K562 (cell line): ENCODE measurements around the gene SCN8A. TPM values are rescaled to one million over a fixed set of nuclear protein-coding genes. Genes with fewer than 3 reads are reported as not detected.

Source experiments
- ATAC-seq: fragments of 200-7000 bp; cut with Tn5 transposase; 3 replicates; pipeline ENCODE4 v1.9.1; 2020; ENCODE audit warnings: moderate library complexity
- BruUV-seq: library from RNA; stranded (reverse); fragments of 400-500 nt; replicated peaks from 2 replicates; lab custom pipeline; 2021; lab: Mats Ljungman, UMichigan
- CTCF ChIA-PET: fragments of 300-600 bp; formaldehyde crosslinking; extraction: SDS; loops from one replicate; lab custom pipeline; 2021; ENCODE audit warnings: low intra/inter-chr PET ratio; lab: Yijun Ruan, JAX
- POLR2A ChIA-PET: fragments of 300-600, 350-650 bp; sonication (Branson Sonifier 250); formaldehyde crosslinking; extraction: SDS; loops from one replicate; lab custom pipeline; 2021; ENCODE audit warnings: antibody characterized with exemption, inconsistent platforms; lab: Yijun Ruan, JAX
- DNase-seq, 4 experiments: peaks; one replicate each; pipeline versions ENCODE4 v3.0.0 to v3.0.0-alpha.2; 2011 to 2018; ENCODE audit warnings: low spot score in 3 of 4, mixed read lengths in 3 of 4; ENCODE audit errors: extremely low read depth in 1 of 4
- FAIRE-seq: peaks from 2 replicates; lab custom pipeline; 2011; peaks lifted over from hg19 to GRCh38; lab: Jason Lieb, UNC
- H2AFZ ChIP-seq: 2 replicates; pipeline ENCODE4 v1.6.0; 2011; ENCODE audit warnings: low read depth, low read length, control low read depth, inconsistent platforms
- H3K27ac ChIP-seq: fragments of 200-600 bp; 3 replicates; pipeline ENCODE4 v1.8.0; 2011; ENCODE audit warnings: low read depth, mild to moderate bottlenecking, control low read depth, inconsistent platforms, low read length, moderate library complexity, mixed read lengths; ENCODE audit errors: extremely low read depth
- H3K27me3 ChIP-seq, 2 experiments: fragments of 300-600 bp in 1 of 2; 2 replicates in 1 of 2; 3 replicates in 1 of 2; pipeline versions ENCODE4 v1.6.0 to v1.8.0; 2011; ENCODE audit warnings: inconsistent platforms in 2 of 2, low read length in 2 of 2, mild to moderate bottlenecking in 1 of 2, mixed read lengths in 1 of 2, moderate library complexity in 1 of 2; ENCODE audit not compliant: control insufficient read depth in 2 of 2, insufficient read depth in 2 of 2
- H3K36me3 ChIP-seq: fragments of 300-600 bp; 3 replicates; pipeline ENCODE4 v1.8.0; 2011; ENCODE audit warnings: mild to moderate bottlenecking, low read length, inconsistent platforms; ENCODE audit not compliant: control insufficient read depth, insufficient read depth
- H3K4me1 ChIP-seq, 2 experiments: fragments of 200-600 bp in 1 of 2; replicated peaks in 1 of 2; 2 replicates in 1 of 2; 3 replicates in 1 of 2; pipeline versions ENCODE4 v1.5.1 to v1.8.0; 2011; ENCODE audit warnings: inconsistent platforms in 2 of 2, low read length in 2 of 2, mild to moderate bottlenecking in 1 of 2, mixed read lengths in 1 of 2, moderate library complexity in 1 of 2; ENCODE audit not compliant: control insufficient read depth in 2 of 2, insufficient read depth in 2 of 2
- H3K4me2 ChIP-seq: 2 replicates; pipeline ENCODE4 v1.6.1; 2011; ENCODE audit warnings: low read length, control low read depth, inconsistent platforms, mixed read lengths; ENCODE audit not compliant: insufficient read depth
- H3K4me3 ChIP-seq: fragments of 200-600 bp; sonication (generic), shearing (Covaris generic); 2 replicates; pipeline ENCODE4 v1.5.1; 2016; ENCODE audit warnings: control low read depth, inconsistent platforms
- H3K79me2 ChIP-seq: fragments of 200-600 bp; 3 replicates; pipeline ENCODE4 v1.8.0; 2011; ENCODE audit warnings: low read length, inconsistent platforms; ENCODE audit not compliant: control insufficient read depth, insufficient read depth
- H3K9ac ChIP-seq, 2 experiments: 2 replicates each; pipeline versions ENCODE4 v1.6.0 to v1.6.1; 2011; ENCODE audit warnings: low read depth in 2 of 2, low read length in 2 of 2, control low read depth in 1 of 2, inconsistent platforms in 1 of 2, mild to moderate bottlenecking in 1 of 2, mixed read lengths in 1 of 2; ENCODE audit not compliant: insufficient read depth in 1 of 2
- H3K9me1 ChIP-seq: one replicate; pipeline ENCODE4 v1.6.0; 2011; ENCODE audit warnings: inconsistent platforms, mild to moderate bottlenecking, low read length, moderate library complexity; ENCODE audit not compliant: control insufficient read depth, insufficient read depth
- H3K9me3 ChIP-seq: replicated peaks from 2 replicates; pipeline ENCODE4 v1.5.1; 2011; ENCODE audit warnings: low read depth, low read length, inconsistent platforms; ENCODE audit not compliant: control insufficient read depth, insufficient read depth
- H4K20me1 ChIP-seq: replicated peaks from 2 replicates; pipeline ENCODE4 v1.6.1; 2011; ENCODE audit warnings: low read length, inconsistent platforms, mixed read lengths; ENCODE audit not compliant: control insufficient read depth, insufficient read depth
- ARID1B ChIP-seq: fragments of 450-650 bp; IDR thresholded peaks from 2 replicates; pipeline ENCODE4 v1.6.1; 2016; ENCODE audit warnings: antibody characterized with exemption, mild to moderate bottlenecking, inconsistent platforms
- BCLAF1 ChIP-seq, 2 experiments: fragments of 450-650 bp in 1 of 2; IDR thresholded peaks; 2 replicates each; pipeline ENCODE4 v1.6.1; 2011 to 2017; ENCODE audit warnings: low read depth in 2 of 2, antibody characterized with exemption in 1 of 2, borderline replicate concordance in 1 of 2, low read length in 1 of 2, mild to moderate bottlenecking in 1 of 2, mixed read lengths in 1 of 2; ENCODE audit not compliant: control insufficient read depth in 1 of 2
- CBX5 ChIP-seq: IDR thresholded peaks from 2 replicates; pipeline ENCODE4 v1.6.1; 2014; ENCODE audit warnings: low read depth, borderline replicate concordance
- CTBP1 ChIP-seq: fragments of 450-650 bp; IDR thresholded peaks from 2 replicates; pipeline ENCODE4 v1.6.1; 2016; ENCODE audit warnings: borderline replicate concordance
- FOXK2 ChIP-seq, 2 experiments: fragments of 450-650 bp; IDR thresholded peaks in 1 of 2; conservative IDR thresholded peaks in 1 of 2; 2 replicates each; pipeline ENCODE4 v1.6.1; 2016; ENCODE audit warnings: low read depth in 2 of 2, mild to moderate bottlenecking in 1 of 2
- GABPB1 ChIP-seq: sonication (generic); formaldehyde crosslinking; IDR thresholded peaks from 2 replicates; pipeline ENCODE4 v1.8.0; 2022; ENCODE audit warnings: mild to moderate bottlenecking, missing genetic modification reagents
- IRF2 ChIP-seq: sonication (generic); formaldehyde crosslinking; IDR thresholded peaks from 2 replicates; pipeline ENCODE4 v1.8.1; 2022; ENCODE audit warnings: mild to moderate bottlenecking, missing genetic modification reagents
- KAT2B ChIP-seq: IDR thresholded peaks from one replicate; pipeline ENCODE4 v1.6.1; 2012; ENCODE audit warnings: low read depth, mild to moderate bottlenecking, control low read depth, inconsistent platforms, low read length, moderate library complexity
- RBM22 ChIP-seq: fragments of 200-400 bp; formaldehyde crosslinking; IDR thresholded peaks from 2 replicates; pipeline ENCODE4 v1.6.1; 2018; ENCODE audit warnings: low read length, low read depth; ENCODE audit not compliant: poor library complexity, severe bottlenecking
- SIN3B ChIP-seq: fragments of 450-650 bp; IDR thresholded peaks from 2 replicates; pipeline ENCODE4 v1.6.1; 2017; ENCODE audit warnings: low read depth, mild to moderate bottlenecking, moderate library complexity
- ZNF395 ChIP-seq: fragments of 200-800 bp; sonication (Bioruptor generic); IDR thresholded peaks from 2 replicates; pipeline ENCODE4 v1.6.1; 2017; ENCODE audit warnings: missing genetic modification characterization, missing compliant biosample characterization
- ZNF668 ChIP-seq: fragments of 250-450 bp; sonication (Bioruptor Pico); IDR thresholded peaks from 2 replicates; pipeline ENCODE4 v1.8.0; 2022; ENCODE audit warnings: mild to moderate bottlenecking, inconsistent platforms
- WGBS: fragments of 100-300 bp; shearing (Covaris generic); methylation state at CpG from one replicate; pipeline ENCODE4 v1.1.6; 2016; ENCODE audit warnings: low coverage, mixed read lengths; ENCODE audit not compliant: insufficient coverage; ENCODE audit errors: missing lambda C conversion rate; 5-methylcytosine and 5-hydroxymethylcytosine counted together
- in situ Hi-C: fragments of 300-500 bp; cut with MboI; formaldehyde crosslinking; loops from 4 replicates; pipeline ENCODE4 v1.15.0; 2018; ENCODE audit warnings: inconsistent platforms, mixed read lengths
- intact Hi-C: fragments of 100-400 bp; cut with micrococcal nuclease; formaldehyde crosslinking; loops from 2 replicates; pipeline ENCODE4 v1.14.2; 2022
- polyA plus RNA-seq, 8 experiments: library from polyadenylated mRNA; depleted of rRNA in 4 of 8; stranded (reverse) in 5 of 8; unstranded in 3 of 8; fragments of >200 nt; fragmentation: Nextera tagmentation in 2 of 8; fragmentation: Illumina TruSeq in 1 of 8; extraction: Ambion mirVana in 2 of 8; extraction: Trizol in 1 of 8; gene quantifications; 2 replicates each; pipeline versions ENCODE4 v1.2.1 to v1.2.3, GENCODE V29; 2011 to 2014; ENCODE audit warnings: inconsistent platforms in 1 of 8, missing spikeins in 1 of 8
- total RNA-seq, 7 experiments: library from RNA; depleted of rRNA in 6 of 7; stranded (reverse); fragments of >200 nt in 6 of 7; fragmentation: Illumina TruSeq in 2 of 7; extraction: Trizol in 2 of 7; gene quantifications; 2 replicates each; pipeline versions ENCODE4 v1.2.1 to v1.2.3, GENCODE V29; 2011 to 2021; ENCODE audit warnings: low replicate concordance in 1 of 7

Gene SCN8A
- total and polyA plus RNA-seq, 9 of the 15 experiments (the other 6 are each of a cell fraction or from before 2014, with no cell fraction given): 0.03 to 0.29 (median 0.15) TPM; not detected in 1

GRCh38 chr12:51832354-51833107, 241.5 kb downstream of the SCN8A start (continued):
- TF ChIP-seq BCLAF1 (IDR thresholded peaks at IDR 0.05; ENCODE audit: borderline replicate concordance in 1 of 2, control insufficient read depth in 1 of 2, low read depth in 2 of 2, low read length in 1 of 2): no peak
- no peak for TF ChIP-seq KAT2B
- TF ChIP-seq SIN3B: no peak
- TF ChIP-seq RBM22: no peak
- TF ChIP-seq, all 486 proteins: peak for 0

GRCh38 chr12:51833448-51834227, 242.6 kb downstream of the SCN8A start:
- H3K9me3 ChIP-seq: no peaks in the 10 kb centered on the region
- no peak overlapping the region for H3K4me2 ChIP-seq
- no peak overlapping the region for H3K27ac ChIP-seq
- WGBS: 2% methylated on average over 12 of the region's 12 CpGs
- H2AFZ ChIP-seq: no peak overlapping the region
- no peak for ATAC-seq
- no peaks in the 10 kb centered on the region for H3K9me1 ChIP-seq
- no peaks in the 10 kb centered on the region for H3K79me2 ChIP-seq
- CTCF ChIA-PET: no interaction called here
- TF ChIP-seq ARID1B (no peak), CTBP1 (no peak), FOXK2 (conservative IDR thresholded peaks at IDR 0.05 in 1 of 2, IDR thresholded peaks at IDR 0.05 in 1 of 2; ENCODE audit: low read depth in 2 of 2) (no peak), GABPB1 (CRISPR knock-in tag) (no peak), ZNF395 (CRISPR knock-in tag) (no peak), CBX5 (no peak), IRF2 (CRISPR knock-in tag) (no peak), ZNF668 (no peak)
- no peak for DNase-seq
- H4K20me1 ChIP-seq: peaks cover 10% of the 10 kb centered on the region
- intact Hi-C loops: no loop called here
- H3K36me3 ChIP-seq: no peaks in the 10 kb centered on the region
- POLR2A ChIA-PET: no interaction called here
- BruUV-seq: no TSS peak
- H3K27me3 ChIP-seq: peaks cover 23 to 79% of the 10 kb centered on the region in 2 experiments
- no peak overlapping the region for H3K4me3 ChIP-seq
- FAIRE-seq: no peak
- H3K9ac ChIP-seq: no peak overlapping the region
- in situ Hi-C loops: no loop called here
- peaks cover 0 to under 1% of the 10 kb centered on the region in 2 experiments; a peak in 1 of 5 replicates for H3K4me1 ChIP-seq
